Fibroblast of lung (primary cell): ENCODE results near the gene COG5.

Source experiments
- CTCF ChIP-seq, 2 donors: IDR thresholded peaks in 1 of 2; conservative IDR thresholded peaks in 1 of 2; 1 replicate in 1 of 2; 2 replicates in 1 of 2; pipeline ENCODE4 v1.5.1; 2011 to 2012; ENCODE audit warnings: low read length in 2 of 2, control low read depth in 1 of 2, inconsistent platforms in 1 of 2, low read depth in 1 of 2, mild to moderate bottlenecking in 1 of 2
- EZH2 ChIP-seq: IDR thresholded peaks from 2 replicates; pipeline ENCODE4 v1.5.1; 2012; ENCODE audit warnings: low read length, control low read depth, mild to moderate bottlenecking; ENCODE audit errors: missing control alignments

GRCh38 chr7:107599262-107599661, 35.5 kb upstream of the COG5 start:
- TF ChIP-seq EZH2 (no peak), CTCF (conservative IDR thresholded peaks at IDR 0.05 in 1 of 2, IDR thresholded peaks at IDR 0.05 in 1 of 2; ENCODE audit: low read depth in 1 of 2, low read length in 2 of 2) (no peak)
